NCI-H2029 treated with DMSO at 0.1 percent for 48 hours (cell line): ENCODE data around the gene XG.

Experiments used
- DNase-seq: peaks from one replicate; lab custom pipeline; 2025; lab: John Stamatoyannopoulos, UW

The XG gene

GRCh38 chrX:2819345-2820135, 67.7 kb downstream of the XG start:
- DNase-seq: no peak

GRCh38 chrX:2820136-2820771, 68.4 kb downstream of the XG start:
- DNase-seq: no peak

GRCh38 chrX:2823795-2824386, 72.1 kb downstream of the XG start:
- DNase-seq: no peak

GRCh38 chrX:2824886-2825285, 73.0 kb downstream of the XG start:
- DNase-seq: no peak

GRCh38 chrX:2828344-2828958, 76.6 kb downstream of the XG start, which contains the start of gene GYG2:
GYG2 (plus strand) TSS chrX:2828930; CDS start chrX:2830189, 1,259 bp downstream.
- no peak for DNase-seq

- DNase-seq: no peak
These were observed 77.1 kb downstream of the XG start for GRCh38 chrX:2828959-2829411.

GRCh38 chrX:2829469-2830246, 77.8 kb downstream of the XG start:
- DNase-seq: no peak

GRCh38 chrX:2831471-2832228, 79.8 kb downstream of the XG start:
- DNase-seq: no peak

- DNase-seq: no peak
These were observed 86.1 kb downstream of the XG start for GRCh38 chrX:2837961-2838360.

GRCh38 chrX:2840961-2841360, 89.1 kb downstream of the XG start:
- DNase-seq: no peak

GRCh38 chrX:2841537-2841936, 89.7 kb downstream of the XG start:
- no peak for DNase-seq

- DNase-seq: no peak
These were observed 95.2 kb downstream of the XG start for GRCh38 chrX:2846992-2847391.

- no peak for DNase-seq
These were observed 97.0 kb downstream of the XG start for GRCh38 chrX:2848871-2849301.

GRCh38 chrX:2854918-2855317, 103.1 kb downstream of the XG start:
- no peak for DNase-seq

- no peak for DNase-seq
These were observed 103.9 kb downstream of the XG start for GRCh38 chrX:2855761-2856160.

GRCh38 chrX:2857566-2857965, 105.7 kb downstream of the XG start:
- DNase-seq: no peak

GRCh38 chrX:2859197-2859797, 107.5 kb downstream of the XG start:
- no peak for DNase-seq

GRCh38 chrX:2862404-2862803, 110.6 kb downstream of the XG start:
- no peak for DNase-seq

- no peak for DNase-seq
These were observed 111.8 kb downstream of the XG start for GRCh38 chrX:2863646-2864045.
